Daoy (cell line): ENCODE data around the gene LGALS9B. TPM values are rescaled to one million over a fixed set of nuclear protein-coding genes. Genes with fewer than 3 reads are reported as not detected.
"Not testable (repeated sequence)": the region's sequence is repeated elsewhere in the genome, so short reads cannot be mapped to it uniquely, and the experiment has no call there.

Experiments
- DNase-seq: peaks from one replicate; pipeline ENCODE4 v3.0.0-alpha.2; 2015; ENCODE audit warnings: low read depth
- total RNA-seq: library from RNA; depleted of rRNA; stranded (reverse); fragments of >200 nt; shearing (Covaris generic); gene quantifications from 2 replicates; pipeline ENCODE4 v1.2.3, GENCODE V29; 2014; rRNA removed

The LGALS9B gene
- total RNA-seq, 1 experiment from 2014 or later = not detected

DNA sequence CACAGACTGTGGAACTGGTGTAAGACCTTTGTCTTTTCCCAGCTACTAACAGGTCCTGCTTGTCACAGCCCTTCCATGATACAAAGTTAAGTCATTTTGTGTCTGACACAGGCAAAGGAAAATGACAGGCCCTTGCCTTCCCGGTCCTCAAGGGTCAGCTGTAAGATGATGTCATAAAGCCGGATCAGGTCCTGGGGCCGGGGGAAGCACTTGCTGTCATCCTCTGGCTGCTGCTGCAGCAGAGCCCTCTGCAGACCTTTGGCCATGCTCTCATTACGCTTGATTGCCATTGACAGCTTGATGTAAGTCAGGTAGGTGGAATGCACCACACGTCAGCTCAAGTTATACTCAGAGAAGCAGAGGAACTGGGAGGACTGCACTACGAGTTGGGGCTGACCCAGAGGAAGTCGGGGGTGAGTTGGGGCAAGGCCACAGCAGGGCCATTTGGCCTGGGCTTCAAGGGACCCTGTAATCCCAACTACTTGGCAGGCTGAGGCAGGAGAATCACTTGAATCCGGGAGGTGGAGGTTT is 50.9 kb downstream of the LGALS9B start:
- not testable (repeated sequence) for DNase-seq

DNA sequence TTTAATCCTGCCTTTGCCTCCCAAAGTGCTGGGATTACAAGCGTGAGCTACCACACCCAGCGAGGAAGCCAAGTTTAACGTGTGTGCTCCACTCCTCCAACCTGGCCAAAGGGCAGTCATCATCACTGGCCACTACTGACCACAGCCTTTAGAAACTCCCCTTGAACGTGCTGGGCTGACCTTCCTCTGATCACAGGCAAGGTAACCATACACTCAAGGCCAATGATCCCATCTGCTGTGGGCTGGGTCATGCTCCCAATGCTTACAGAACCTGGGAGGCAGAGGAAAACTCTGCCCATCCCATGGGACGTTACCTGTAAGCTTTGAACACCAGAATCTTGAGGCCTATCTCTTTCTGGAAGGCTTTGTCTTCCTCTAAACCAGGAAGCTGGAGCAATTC is 51.9 kb downstream of the LGALS9B start:
- DNase-seq = not testable (repeated sequence)

DNA sequence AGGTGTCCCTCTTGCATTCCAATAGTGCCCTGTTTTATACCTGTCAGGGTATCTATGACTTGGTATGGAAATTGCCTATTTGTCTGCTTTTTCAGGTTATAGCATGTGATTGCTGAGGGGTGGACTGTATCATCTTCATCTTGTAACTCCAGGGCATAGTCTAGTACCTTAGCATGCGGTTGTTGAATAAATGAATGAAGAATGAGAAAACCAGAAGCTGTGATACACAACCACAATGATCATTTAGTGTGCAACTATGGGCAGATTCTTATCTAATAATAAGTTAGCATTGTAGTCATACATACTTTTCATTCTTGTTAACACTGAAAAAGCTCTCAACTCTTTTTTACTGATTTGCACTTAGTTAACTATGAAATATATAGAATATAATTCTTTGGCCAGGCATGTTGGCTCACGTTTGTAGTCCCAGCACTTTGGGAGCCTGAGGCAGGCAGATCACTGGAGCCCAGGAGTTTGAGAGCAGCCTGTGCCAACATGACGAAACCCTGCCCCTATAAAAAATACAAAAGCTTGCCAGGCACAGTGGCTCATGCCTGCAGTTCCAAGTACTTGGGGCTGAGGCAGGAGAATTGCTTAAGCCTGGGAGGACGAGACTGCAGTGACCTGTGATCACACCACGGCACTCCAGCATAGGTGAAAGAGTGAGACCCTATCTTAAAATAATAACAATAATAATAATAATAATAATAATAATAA is 65.9 kb downstream of the LGALS9B start:
- not testable (repeated sequence) for DNase-seq

DNA sequence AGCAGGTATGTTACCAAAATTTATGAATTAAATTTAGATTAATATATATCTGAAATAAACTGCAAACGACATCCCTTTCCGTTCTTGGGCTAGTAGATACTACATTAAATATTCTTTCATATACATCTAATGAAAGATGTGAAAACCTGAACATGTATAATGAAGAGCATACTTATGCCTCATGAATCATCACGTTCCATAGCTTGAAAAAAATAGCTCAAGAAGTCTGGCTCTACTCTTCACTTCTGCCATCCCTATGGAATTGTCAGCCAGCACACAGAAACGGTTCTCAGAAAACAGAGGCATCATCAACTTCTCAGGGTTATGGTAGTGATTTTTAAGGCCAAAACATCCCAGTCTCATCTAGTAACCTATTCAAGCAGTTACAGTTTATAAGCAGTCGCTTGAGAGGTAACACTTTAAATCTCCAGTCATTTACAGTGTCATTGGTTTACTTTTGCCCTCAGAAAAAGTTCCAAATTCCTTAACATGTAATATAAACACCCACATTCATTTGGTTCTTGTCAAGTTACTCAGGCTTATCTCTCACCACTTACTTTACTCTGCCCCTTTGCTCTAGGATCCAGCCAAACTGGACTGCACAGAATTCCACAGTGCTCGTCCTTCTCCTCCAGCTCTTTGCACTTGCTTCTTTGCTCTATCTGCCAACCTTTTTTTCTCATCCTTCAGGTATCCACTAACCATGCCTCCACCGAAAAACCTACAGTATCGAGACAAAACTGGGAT is 66.6 kb downstream of the LGALS9B start:
- DNase-seq = not testable (repeated sequence)

Other genes with a start within 250 kb of the LGALS9B start
- not detected in 2 replicates for gene CDRT15L2, start 112.2 kb upstream of the LGALS9B start, total RNA-seq